Endothelial cell of umbilical vein (primary cell): ENCODE results near the gene NMS. TPM values are rescaled to one million over a fixed set of nuclear protein-coding genes. Genes with fewer than 3 reads are reported as not detected.

ENCODE experiments used
- BruUV-seq: library from RNA; stranded (reverse); fragments of 400-500 nt; replicated peaks from 2 replicates; lab custom pipeline; 2021; lab: Mats Ljungman, UMichigan
- CTCF ChIA-PET: fragments of 300-600, 350-600 bp; sonication (Branson Sonifier 250); formaldehyde crosslinking; loops from one replicate; lab custom pipeline; 2021; ENCODE audit warnings: antibody characterized with exemption, inconsistent platforms; lab: Charles Lee
- POLR2A ChIA-PET: fragments of 300-600, 350-600 bp; sonication (Branson Sonifier 250); formaldehyde crosslinking; loops from one replicate; lab custom pipeline; 2021; ENCODE audit warnings: antibody characterized with exemption, inconsistent platforms; lab: Charles Lee
- DNase-seq: peaks from one replicate; pipeline ENCODE4 v3.0.0-alpha.2; 2011; ENCODE audit warnings: low read depth, low spot score
- FAIRE-seq: peaks from 2 replicates; lab custom pipeline; 2011; peaks lifted over from hg19 to GRCh38; lab: Jason Lieb, UNC
- H2AFZ ChIP-seq: 2 replicates; pipeline ENCODE4 v1.6.0; 2012; ENCODE audit warnings: low read depth, low read length, control low read depth, inconsistent platforms
- H3K27ac ChIP-seq: 2 replicates; pipeline ENCODE4 v1.5.1; 2011; ENCODE audit warnings: low read depth, mild to moderate bottlenecking, control low read depth, low read length, moderate library complexity; ENCODE audit not compliant: insufficient read depth
- H3K27me3 ChIP-seq, 2 experiments: 2 replicates each; pipeline versions ENCODE4 v1.6.0 to v1.6.1; 2011; ENCODE audit warnings: low read length in 2 of 2, mixed read lengths in 1 of 2; ENCODE audit not compliant: control insufficient read depth in 2 of 2, insufficient read depth in 2 of 2
- H3K36me3 ChIP-seq, 2 experiments: 2 replicates in 1 of 2; 3 replicates in 1 of 2; pipeline ENCODE4 v1.5.1; 2011; ENCODE audit warnings: low read length in 2 of 2, mild to moderate bottlenecking in 1 of 2, moderate library complexity in 1 of 2; ENCODE audit not compliant: control insufficient read depth in 2 of 2, insufficient read depth in 2 of 2; ENCODE audit errors: extremely low read depth in 1 of 2
- H3K4me1 ChIP-seq: 3 replicates; pipeline ENCODE4 v1.5.1; 2011; ENCODE audit warnings: mild to moderate bottlenecking, low read length; ENCODE audit not compliant: control insufficient read depth, insufficient read depth; ENCODE audit errors: extremely low read depth
- H3K4me2 ChIP-seq: 2 replicates; pipeline ENCODE4 v1.6.1; 2011; ENCODE audit warnings: low read length, control low read depth, mixed read lengths; ENCODE audit not compliant: insufficient read depth
- H3K4me3 ChIP-seq, 3 experiments: fragments of 200-600 bp in 1 of 3; sonication (generic), shearing (Covaris generic) in 1 of 3; replicated peaks in 1 of 3; 2 replicates each; pipeline ENCODE4 v1.5.1; 2011 to 2016; ENCODE audit warnings: control low read depth in 3 of 3, low read length in 3 of 3, mild to moderate bottlenecking in 2 of 3, inconsistent platforms in 1 of 3, low read depth in 1 of 3, moderate library complexity in 1 of 3; ENCODE audit not compliant: insufficient read depth in 1 of 3
- H3K79me2 ChIP-seq: 2 replicates; pipeline ENCODE4 v1.6.0; 2012; ENCODE audit warnings: low read length, inconsistent platforms; ENCODE audit not compliant: control insufficient read depth, insufficient read depth
- H3K9ac ChIP-seq: replicated peaks from 2 replicates; pipeline ENCODE3; 2011; ENCODE audit warnings: low read length, control low read depth; ENCODE audit not compliant: insufficient read depth; ENCODE audit errors: extremely low read depth
- H3K9me1 ChIP-seq: replicated peaks from 3 replicates; pipeline ENCODE4 v1.6.0; 2011; ENCODE audit warnings: mild to moderate bottlenecking, low read length; ENCODE audit not compliant: control insufficient read depth, insufficient read depth; ENCODE audit errors: extremely low read depth
- H3K9me3 ChIP-seq: replicated peaks from 2 replicates; pipeline ENCODE4 v1.5.1; 2012; ENCODE audit warnings: low read length, inconsistent platforms; ENCODE audit not compliant: control insufficient read depth, insufficient read depth
- H4K20me1 ChIP-seq: replicated peaks from 2 replicates; pipeline ENCODE3; 2011; ENCODE audit warnings: mild to moderate bottlenecking, low read length; ENCODE audit not compliant: control insufficient read depth, insufficient read depth; ENCODE audit errors: extremely low read depth
- EZH2 ChIP-seq: IDR thresholded peaks from 2 replicates; pipeline ENCODE4 v1.6.1; 2012; ENCODE audit warnings: borderline replicate concordance, low read depth, mild to moderate bottlenecking, moderate library complexity, low read length, inconsistent platforms; ENCODE audit not compliant: severe bottlenecking
- FOS ChIP-seq: IDR thresholded peaks from 2 replicates; pipeline ENCODE4 v1.6.1; 2011; ENCODE audit warnings: mild to moderate bottlenecking, low read length, moderate library complexity, borderline replicate concordance; ENCODE audit not compliant: insufficient read depth
- GATA2 ChIP-seq: IDR thresholded peaks from 2 replicates; pipeline ENCODE4 v1.7.0; 2011; ENCODE audit warnings: low read depth, mild to moderate bottlenecking, moderate library complexity, mixed read lengths, low read length; ENCODE audit not compliant: insufficient read length, insufficient read depth
- JUN ChIP-seq: IDR thresholded peaks from 2 replicates; pipeline ENCODE4 v1.6.1; 2011; ENCODE audit warnings: borderline replicate concordance, low read depth; ENCODE audit not compliant: insufficient read length, insufficient read depth
- MYC ChIP-seq: IDR thresholded peaks from one replicate; pipeline ENCODE4 v1.6.1; 2011; ENCODE audit warnings: mild to moderate bottlenecking, low read depth, low read length
- POLR2A ChIP-seq: IDR thresholded peaks from 2 replicates; pipeline ENCODE4 v1.6.1; 2012; ENCODE audit warnings: low read depth, mild to moderate bottlenecking, control low read depth, low read length
- POLR2AphosphoS5 ChIP-seq: IDR thresholded peaks from 2 replicates; pipeline ENCODE4 v1.6.1; 2012; ENCODE audit warnings: low read depth, mild to moderate bottlenecking, control low read depth, low read length, moderate library complexity; ENCODE audit not compliant: insufficient read depth
- dilution Hi-C: fragments of 300-500 bp; cut with MboI; formaldehyde crosslinking; loops from one replicate; pipeline ENCODE4 v1.15.0; 2019; ENCODE audit warnings: low sequenced_read_pairs; ENCODE audit not compliant: extremely low pct_ligation_motif_present
- intact Hi-C: fragments of 100-400 bp; cut with micrococcal nuclease; formaldehyde crosslinking; loops from one replicate; pipeline ENCODE4 v1.10.0; 2022
- polyA plus RNA-seq, 4 experiments: library from polyadenylated mRNA; depleted of rRNA in 3 of 4; stranded (reverse) in 3 of 4; unstranded in 1 of 4; fragments of >200 nt; gene quantifications; 2 replicates each; pipeline versions ENCODE4 v1.2.1 to v1.2.3, GENCODE V29; 2011 to 2012; ENCODE audit warnings: missing spikeins in 1 of 4
- total RNA-seq: library from RNA; stranded (reverse); gene quantifications from 2 replicates; pipeline ENCODE4 v1.2.3, GENCODE V29; 2021
- TF ChIP-seq, protein P1 (sequence below), 2 donors: IDR thresholded peaks; 1 replicate in 1 of 2; 2 replicates in 1 of 2; pipeline ENCODE4 v1.5.1; 2011; ENCODE audit warnings: low read length in 2 of 2, mild to moderate bottlenecking in 2 of 2, moderate library complexity in 2 of 2, control low read depth in 1 of 2, inconsistent platforms in 1 of 2, low read depth in 1 of 2; ENCODE audit not compliant: insufficient read depth in 1 of 2; ENCODE audit errors: extremely low read depth in 1 of 2
- TF ChIP-seq, protein P2 (sequence below): IDR thresholded peaks from 2 replicates; pipeline ENCODE4 v1.6.1; 2011; ENCODE audit not compliant: insufficient read depth, insufficient read length

NMS gene
- total and polyA plus RNA-seq, 2 donors (not counting 3 experiments of a cell fraction or from before 2014, with no cell fraction given) = not detected

DNA sequence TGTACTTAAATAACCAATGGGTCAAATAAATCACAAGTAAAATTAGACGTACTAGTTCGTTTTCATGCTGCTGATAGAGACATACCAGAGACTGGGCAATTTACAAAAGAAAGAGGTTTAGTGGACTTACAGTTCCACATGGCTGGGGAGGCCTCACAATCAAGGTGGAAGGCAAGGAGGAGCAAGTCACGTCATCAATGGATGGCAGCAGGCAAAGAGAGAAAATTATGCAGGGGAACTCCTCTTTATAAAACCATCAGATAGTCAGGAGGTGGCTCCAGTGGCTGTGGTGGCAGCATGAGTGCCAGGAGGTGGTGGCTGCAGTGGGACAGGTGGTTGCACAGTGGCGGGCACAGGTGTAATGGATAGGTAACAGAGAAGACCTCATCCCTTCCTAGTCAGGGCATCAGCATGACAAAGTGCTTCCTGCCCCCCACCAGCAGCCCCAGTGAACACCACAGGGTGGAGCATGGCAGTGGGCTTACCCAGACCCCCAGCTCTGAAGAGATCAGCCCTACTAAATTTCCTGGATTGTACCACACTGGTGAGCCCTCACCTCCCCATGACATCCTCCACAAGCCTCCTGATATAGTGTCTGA lies 45.9 kb upstream of the NMS start:
- POLR2A ChIA-PET = no interaction called here
- Histone ChIP-seq H3K4me2 (no peak overlapping the region), H3K79me2 (no peaks in the 10 kb centered on the region)

More for the DNA sequence above, 45.9 kb upstream of the NMS start:
- Histone ChIP-seq H3K4me1 (no peaks in the 10 kb centered on the region), H3K27ac (no peak overlapping the region), H4K20me1 (no peaks in the 10 kb centered on the region), H3K27me3 (peaks cover 5 to 7% of the 10 kb centered on the region in 2 experiments), H3K4me3 (no peak overlapping the region), H3K9me1 (no peaks in the 10 kb centered on the region), H2AFZ (no peak overlapping the region), H3K36me3 (no peaks in the 10 kb centered on the region), H3K9me3 (no peaks in the 10 kb centered on the region), H3K9ac (no peak overlapping the region)
- no TSS peak for BruUV-seq
- FAIRE-seq = no peak
- CTCF ChIA-PET = interaction anchor here (1.5 kb wide), 1 partner anchor 10 kb away, joined by 3 read pairs; no protein-coding TSS in a partner anchor
- TF ChIP-seq, protein P1, sequence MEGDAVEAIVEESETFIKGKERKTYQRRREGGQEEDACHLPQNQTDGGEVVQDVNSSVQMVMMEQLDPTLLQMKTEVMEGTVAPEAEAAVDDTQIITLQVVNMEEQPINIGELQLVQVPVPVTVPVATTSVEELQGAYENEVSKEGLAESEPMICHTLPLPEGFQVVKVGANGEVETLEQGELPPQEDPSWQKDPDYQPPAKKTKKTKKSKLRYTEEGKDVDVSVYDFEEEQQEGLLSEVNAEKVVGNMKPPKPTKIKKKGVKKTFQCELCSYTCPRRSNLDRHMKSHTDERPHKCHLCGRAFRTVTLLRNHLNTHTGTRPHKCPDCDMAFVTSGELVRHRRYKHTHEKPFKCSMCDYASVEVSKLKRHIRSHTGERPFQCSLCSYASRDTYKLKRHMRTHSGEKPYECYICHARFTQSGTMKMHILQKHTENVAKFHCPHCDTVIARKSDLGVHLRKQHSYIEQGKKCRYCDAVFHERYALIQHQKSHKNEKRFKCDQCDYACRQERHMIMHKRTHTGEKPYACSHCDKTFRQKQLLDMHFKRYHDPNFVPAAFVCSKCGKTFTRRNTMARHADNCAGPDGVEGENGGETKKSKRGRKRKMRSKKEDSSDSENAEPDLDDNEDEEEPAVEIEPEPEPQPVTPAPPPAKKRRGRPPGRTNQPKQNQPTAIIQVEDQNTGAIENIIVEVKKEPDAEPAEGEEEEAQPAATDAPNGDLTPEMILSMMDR (IDR thresholded peaks at IDR 0.05; ENCODE audit: extremely low read depth in 1 of 2, insufficient read depth in 1 of 2, low read depth in 1 of 2, low read length in 2 of 2) = no peak
- TF ChIP-seq EZH2 (no peak), GATA2 (no peak), POLR2AphosphoS5 (no peak), FOS (no peak), MYC (no peak), POLR2A (no peak), JUN (no peak)
- TF ChIP-seq, protein P2, sequence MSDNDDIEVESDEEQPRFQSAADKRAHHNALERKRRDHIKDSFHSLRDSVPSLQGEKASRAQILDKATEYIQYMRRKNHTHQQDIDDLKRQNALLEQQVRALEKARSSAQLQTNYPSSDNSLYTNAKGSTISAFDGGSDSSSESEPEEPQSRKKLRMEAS = no peak
- dilution Hi-C loops (no loop called here), intact Hi-C loops (loop anchor here (10.0 kb wide), 2 partner anchors 140 to 560 kb away; partner anchors contain the start of gene PDCL3)
- DNase-seq = no peak
